ENCODE data around the gene C1R.

GRCh38 chr12:7136676-7137075 is 44.4 kb upstream of the C1R start:
- TF ChIP-seq TAF1 (IDR thresholded peaks at IDR 0.05; ENCODE audit: borderline replicate concordance, insufficient read depth, low read length) (no peak), POLR2AphosphoS5 (IDR thresholded peaks at IDR 0.05; ENCODE audit: low read depth, low read length) (no peak), REST (IDR thresholded peaks at IDR 0.05; ENCODE audit: insufficient read depth in 1 of 2, low read depth in 2 of 2, low read length in 2 of 2) (no peak)

Measured in PFSK-1 (cell line).